HCT116 (cell line): Measurements from ENCODE around the gene CWF19L1. TPM values are rescaled to one million over a fixed set of nuclear protein-coding genes. Genes with fewer than 3 reads are reported as not detected.

Experiments used
- ATAC-seq: fragments of 200-7000 bp; cut with Tn5 transposase; 2 replicates; pipeline ENCODE4 v1.9.1; 2020; ENCODE audit warnings: mild to moderate bottlenecking, moderate library complexity
- BruUV-seq: library from RNA; stranded (reverse); fragments of 400-500 nt; replicated peaks from 2 replicates; lab custom pipeline; 2021; lab: Mats Ljungman, UMichigan
- CTCF ChIA-PET: fragments of 300-600 bp; sonication (Branson Sonifier 250); formaldehyde crosslinking; loops from one replicate; lab custom pipeline; 2021; ENCODE audit warnings: antibody characterized with exemption; lab: Charles Lee
- POLR2A ChIA-PET: fragments of 300-600, 350-600 bp; sonication (Branson Sonifier 250); formaldehyde crosslinking; loops from one replicate; lab custom pipeline; 2021; ENCODE audit warnings: antibody characterized with exemption; lab: Charles Lee
- RAD21 ChIA-PET, 2 experiments: fragments of 300-600 bp; sonication (Branson Sonifier 250); formaldehyde crosslinking; loops; one replicate each; lab custom pipeline; 2023; ENCODE audit warnings: low total read pairs in 2 of 2; ENCODE audit not compliant: uncharacterized antibody in 2 of 2, unreplicated experiment in 2 of 2, low non-redundant PET in 1 of 2; lab: Charles Lee
- DNase-seq: peaks from one replicate; pipeline ENCODE4 v3.0.0-alpha.2; 2010; ENCODE audit warnings: low read depth, low spot score
- H2AFZ ChIP-seq: fragments of 200-600 bp; shearing (Covaris generic), sonication (generic); 2 replicates; pipeline ENCODE4 v1.6.1; 2017; ENCODE audit warnings: low read depth, mixed run types, mixed read lengths, antibody characterized with exemption, low read length; ENCODE audit not compliant: poor library complexity, severe bottlenecking
- H3K27ac ChIP-seq: 2 replicates; pipeline ENCODE4 v1.5.1; 2012; ENCODE audit warnings: low read depth, low read length
- H3K27me3 ChIP-seq: fragments of 200-600 bp; sonication (generic); 2 replicates; pipeline ENCODE4 v1.6.1; 2016; ENCODE audit warnings: mixed run types, low read length, mixed read lengths; ENCODE audit not compliant: insufficient read depth
- H3K36me3 ChIP-seq, 2 experiments: fragments of 200-500 bp in 1 of 2; fragments of 200-600 bp in 1 of 2; sonication (Bioruptor generic) in 1 of 2; sonication (generic) in 1 of 2; 2 replicates each; pipeline versions ENCODE4 v1.5.1 to v1.6.1; 2014 to 2016; ENCODE audit warnings: low read length in 2 of 2, inconsistent platforms in 1 of 2, mixed read lengths in 1 of 2, mixed run types in 1 of 2; ENCODE audit not compliant: insufficient read depth in 2 of 2, control insufficient read depth in 1 of 2
- H3K4me1 ChIP-seq, 2 experiments: fragments of 200-600 bp in 1 of 2; sonication (generic) in 1 of 2; 2 replicates each; pipeline versions ENCODE4 v1.5.1 to v1.6.1; 2012 to 2017; ENCODE audit warnings: low read length in 2 of 2, inconsistent platforms in 1 of 2, mild to moderate bottlenecking in 1 of 2, mixed read lengths in 1 of 2, mixed run types in 1 of 2, moderate library complexity in 1 of 2; ENCODE audit not compliant: insufficient read depth in 2 of 2, control insufficient read depth in 1 of 2
- H3K4me2 ChIP-seq: fragments of 200-600 bp; sonication (generic); 2 replicates; pipeline ENCODE4 v1.6.1; 2017; ENCODE audit warnings: mixed run types, low read length, mixed read lengths
- H3K4me3 ChIP-seq, 2 experiments: fragments of 200-600 bp in 1 of 2; sonication (generic) in 1 of 2; replicated peaks in 1 of 2; 2 replicates each; pipeline ENCODE4 v1.5.1; 2011 to 2016; ENCODE audit warnings: low read length in 2 of 2, control low read depth in 1 of 2, low read depth in 1 of 2, mild to moderate bottlenecking in 1 of 2, mixed read lengths in 1 of 2, mixed run types in 1 of 2
- H3K79me2 ChIP-seq: fragments of 200-600 bp; sonication (generic); 2 replicates; pipeline ENCODE4 v1.6.1; 2017; ENCODE audit warnings: mild to moderate bottlenecking, mixed run types, low read length, moderate library complexity, mixed read lengths; ENCODE audit not compliant: insufficient read depth
- H3K9ac ChIP-seq: fragments of 200-600 bp; sonication (generic); 2 replicates; pipeline ENCODE4 v1.6.1; 2016; ENCODE audit warnings: low read length, mixed read lengths
- H3K9me2 ChIP-seq: fragments of 200-600 bp; sonication (generic), shearing (Covaris generic); 2 replicates; pipeline ENCODE4 v1.6.1; 2017; ENCODE audit warnings: mixed run types, mild to moderate bottlenecking, moderate library complexity; ENCODE audit not compliant: insufficient read depth
- H3K9me3 ChIP-seq, 2 experiments: fragments of 200-500 bp in 1 of 2; fragments of 200-600 bp in 1 of 2; sonication (Bioruptor generic) in 1 of 2; sonication (generic) in 1 of 2; 2 replicates each; pipeline ENCODE4 v1.6.1; 2014 to 2017; ENCODE audit warnings: low read length in 2 of 2, mixed read lengths in 2 of 2, inconsistent platforms in 1 of 2, low read depth in 1 of 2, mild to moderate bottlenecking in 1 of 2, mixed run types in 1 of 2, moderate library complexity in 1 of 2; ENCODE audit not compliant: control insufficient read depth in 1 of 2, insufficient read depth in 1 of 2
- H4K20me1 ChIP-seq: fragments of 200-600 bp; sonication (generic), shearing (Covaris generic); 2 replicates; pipeline ENCODE4 v1.6.1; 2017; ENCODE audit warnings: mixed run types, mild to moderate bottlenecking, moderate library complexity; ENCODE audit not compliant: insufficient read depth
- ATF3 ChIP-seq: IDR thresholded peaks from 2 replicates; pipeline ENCODE4 v1.6.1; 2012
- CBX3 ChIP-seq: IDR thresholded peaks from 2 replicates; pipeline ENCODE4 v1.6.1; 2012; ENCODE audit warnings: low read depth
- CEBPB ChIP-seq: IDR thresholded peaks from 2 replicates; pipeline ENCODE4 v1.6.1; 2012; ENCODE audit warnings: low read depth
- CTCF ChIP-seq, 3 experiments: fragments of 200-600 bp in 1 of 3; sonication (generic) in 1 of 3; IDR thresholded peaks in 2 of 3; conservative IDR thresholded peaks in 1 of 3; 2 replicates each; pipeline ENCODE4 v1.5.1; 2012 to 2017; ENCODE audit warnings: low read depth in 2 of 3, low read length in 2 of 3, antibody characterized with exemption in 1 of 3, borderline replicate concordance in 1 of 3, control low read depth in 1 of 3, mild to moderate bottlenecking in 1 of 3, mixed read lengths in 1 of 3, mixed run types in 1 of 3, moderate library complexity in 1 of 3; ENCODE audit not compliant: insufficient read depth in 1 of 3
- EGR1 ChIP-seq: IDR thresholded peaks from 2 replicates; pipeline ENCODE4 v1.6.1; 2012; ENCODE audit warnings: low read depth
- ELF1 ChIP-seq: IDR thresholded peaks from 2 replicates; pipeline ENCODE4 v1.6.1; 2012; ENCODE audit warnings: low read depth, borderline replicate concordance
- EZH2 ChIP-seq: fragments of 200-600 bp; sonication (generic); IDR thresholded peaks from 2 replicates; pipeline ENCODE4 v1.6.1; 2017; ENCODE audit warnings: antibody characterized with exemption, mixed run types
- FOSL1 ChIP-seq: IDR thresholded peaks from 2 replicates; pipeline ENCODE4 v1.6.1; 2012; ENCODE audit warnings: low read depth
- JUND ChIP-seq: IDR thresholded peaks from 2 replicates; pipeline ENCODE4 v1.6.1; 2012
- POLR2A ChIP-seq: IDR thresholded peaks from 2 replicates; pipeline ENCODE4 v1.7.0; 2011; ENCODE audit warnings: borderline replicate concordance; ENCODE audit not compliant: insufficient read depth, insufficient read length; ENCODE audit errors: extremely low read depth
- RAD21 ChIP-seq: IDR thresholded peaks from 2 replicates; pipeline ENCODE4 v1.6.1; 2012; ENCODE audit warnings: low read depth, mild to moderate bottlenecking
- REST ChIP-seq: IDR thresholded peaks from 2 replicates; pipeline ENCODE4 v1.6.1; 2012; ENCODE audit warnings: low read depth
- SIN3A ChIP-seq: IDR thresholded peaks from 2 replicates; pipeline ENCODE4 v1.6.1; 2012; ENCODE audit warnings: low read depth
- SP1 ChIP-seq: IDR thresholded peaks from 2 replicates; pipeline ENCODE4 v1.6.1; 2012; ENCODE audit warnings: low read depth
- YY1 ChIP-seq: IDR thresholded peaks from 2 replicates; pipeline ENCODE4 v1.6.1; 2011; ENCODE audit warnings: low read length, low read depth, moderate library complexity, mild to moderate bottlenecking; ENCODE audit not compliant: insufficient replicate concordance; ENCODE audit errors: extremely low read depth
- ZBTB33 ChIP-seq: IDR thresholded peaks from 2 replicates; pipeline ENCODE4 v1.6.1; 2011; ENCODE audit warnings: mild to moderate bottlenecking, low read length, moderate library complexity; ENCODE audit not compliant: insufficient replicate concordance; ENCODE audit errors: extremely low read depth
- ZFX ChIP-seq: fragments of 450-650 bp; IDR thresholded peaks from 2 replicates; pipeline ENCODE4 v1.6.1; 2017
- ZNF274 ChIP-seq: fragments of 200-500 bp; sonication (Bioruptor generic); IDR thresholded peaks from 2 replicates; pipeline ENCODE4 v1.6.1; 2014; ENCODE audit warnings: mild to moderate bottlenecking, low read depth, low read length, inconsistent platforms
- intact Hi-C: fragments of 100-400 bp; cut with micrococcal nuclease; formaldehyde crosslinking; loops from 2 replicates; pipeline ENCODE4 v1.10.0; 2022
- total RNA-seq: library from RNA; stranded (reverse); gene quantifications from one replicate; pipeline ENCODE4 v1.2.1, GENCODE V29; 2021; ENCODE audit not compliant: unreplicated experiment

CWF19L1 gene
- total RNA-seq, 1 experiment from 2014 or later, result 41.7 TPM

GRCh38 chr10:100185364-100186252, 81.8 kb downstream of the CWF19L1 start, which contains the start of gene ERLIN1:
Gene ERLIN1, minus strand, starts transcription at chr10:100186029. Its CDS starts 403 bp downstream, at chr10:100185626.
- peak; percentile 80 for DNase-seq
- no peaks in the 10 kb centered on the region for H4K20me1 ChIP-seq
- intact Hi-C loops, result loop anchor here (5.0 to 10.0 kb wide), 2 partner anchors 338 to 451 kb away; partner anchors contain the start of genes COX15 and CUTC
- ChIA-PET CTCF (no interaction called here), POLR2A (interaction anchor here (1.0 kb wide), 1 partner anchor 11 kb away, joined by 3 read pairs; no protein-coding TSS in a partner anchor), RAD21 (no interaction called here)
- peak within 1 kb of the TSS; percentile 73 to 82 for H3K4me3 ChIP-seq
- peak within 1 kb of the TSS; percentile 90 for H3K9ac ChIP-seq
- H3K4me1 ChIP-seq, result peaks cover 12 to 23% of the 10 kb centered on the region in 2 experiments; a peak in 3 of 4 replicates
- H3K36me3 ChIP-seq, result peaks cover 29 to 35% of the 10 kb centered on the region in 2 experiments
- H3K9me2 ChIP-seq, result no peaks in the 10 kb centered on the region
- peaks cover 93% of the 10 kb centered on the region for H3K79me2 ChIP-seq
- peak within 1 kb of the TSS; percentile 82 for H3K4me2 ChIP-seq
- no TSS peak for BruUV-seq
- H3K27me3 ChIP-seq, result no peaks in the 10 kb centered on the region
- peak; percentile 91 for ATAC-seq
- peak within 1 kb of the TSS; percentile 84 for H3K27ac ChIP-seq
- H3K9me3 ChIP-seq, result no peaks in the 10 kb centered on the region
- peak within 1 kb of the TSS; percentile 17 for H2AFZ ChIP-seq
- TF ChIP-seq JUND (no peak), EGR1 (peak; percentile 97), RAD21 (no peak), ZNF274 (no peak), ELF1 (no peak), YY1 (no peak), CEBPB (no peak), ZFX (peak; percentile 78; the same call in 1 of the 2 replicates), EZH2 (no peak), SP1 (peak; percentile 79), ATF3 (no peak), ZBTB33 (peak; percentile 91), FOSL1 (no peak), CBX3 (no peak), SIN3A (peak; percentile 81), REST (no peak), POLR2A (peak; percentile 92), CTCF (IDR thresholded peaks at IDR 0.05 in 2 of 3, conservative IDR thresholded peaks at IDR 0.05 in 1 of 3; ENCODE audit: borderline replicate concordance in 1 of 3, insufficient read depth in 1 of 3, low read depth in 2 of 3, low read length in 2 of 3) (0 out of 6 replicates have a peak, but pooled peaks of 1 of the 3 experiments have one; percentile 23)
